Panc1 (cell line): ENCODE results near the gene GMDS. TPM values are rescaled to one million over a fixed set of nuclear protein-coding genes. Genes with fewer than 3 reads are reported as not detected.

Source experiments
- ATAC-seq: fragments of 200-7000 bp; cut with Tn5 transposase; 2 replicates; pipeline ENCODE4 v1.9.1; 2020; ENCODE audit warnings: mild to moderate bottlenecking, moderate library complexity
- BruUV-seq: library from RNA; stranded (reverse); fragments of 400-500 nt; replicated peaks from 2 replicates; lab custom pipeline; 2021; lab: Mats Ljungman, UMichigan
- CTCF ChIA-PET: fragments of 300-600 bp; sonication (Branson Sonifier 250); formaldehyde crosslinking; loops from one replicate; lab custom pipeline; 2022; ENCODE audit warnings: antibody characterized with exemption; lab: Charles Lee
- POLR2A ChIA-PET: fragments of 300-600 bp; sonication (Branson Sonifier 250); formaldehyde crosslinking; loops from one replicate; lab custom pipeline; 2022; ENCODE audit warnings: antibody characterized with exemption; lab: Charles Lee
- DNase-seq: peaks from one replicate; pipeline ENCODE4 v3.0.0-alpha.2; 2010; ENCODE audit warnings: low read depth, low spot score
- H3K27ac ChIP-seq: 2 replicates; pipeline ENCODE4 v1.5.1; 2011; ENCODE audit warnings: mild to moderate bottlenecking, low read length, inconsistent platforms
- H3K27me3 ChIP-seq: fragments of 200-500 bp; sonication (Bioruptor generic); 2 replicates; pipeline ENCODE4 v1.6.0; 2014; ENCODE audit warnings: low read length, inconsistent platforms; ENCODE audit not compliant: control insufficient read depth, insufficient read depth
- H3K36me3 ChIP-seq: fragments of 200-500 bp; sonication (Bioruptor generic); 2 replicates; pipeline ENCODE4 v1.5.1; 2014; ENCODE audit warnings: inconsistent platforms, mild to moderate bottlenecking, low read length, moderate library complexity; ENCODE audit not compliant: control insufficient read depth, insufficient read depth
- H3K4me1 ChIP-seq: 2 replicates; pipeline ENCODE4 v1.5.1; 2011; ENCODE audit warnings: inconsistent platforms, mild to moderate bottlenecking, low read length, moderate library complexity; ENCODE audit not compliant: control insufficient read depth, insufficient read depth
- H3K4me3 ChIP-seq, 2 experiments: 2 replicates each; pipeline ENCODE4 v1.5.1; 2011 to 2012; ENCODE audit warnings: low read depth in 2 of 2, low read length in 2 of 2, mild to moderate bottlenecking in 2 of 2, inconsistent platforms in 1 of 2, moderate library complexity in 1 of 2
- H3K9me3 ChIP-seq: fragments of 200-500 bp; sonication (Bioruptor generic); 2 replicates; pipeline ENCODE4 v1.5.1; 2014; ENCODE audit warnings: low read depth, mild to moderate bottlenecking, inconsistent platforms, low read length, moderate library complexity; ENCODE audit not compliant: control insufficient read depth, insufficient read depth
- CTCF ChIP-seq: fragments of 450-650 bp; IDR thresholded peaks from 2 replicates; pipeline ENCODE4 v1.5.1; 2017; ENCODE audit warnings: mild to moderate bottlenecking
- POLR2AphosphoS5 ChIP-seq: IDR thresholded peaks from 2 replicates; pipeline ENCODE4 v1.6.1; 2012; ENCODE audit warnings: mild to moderate bottlenecking, low read depth, low read length, moderate library complexity
- SIN3A ChIP-seq: IDR thresholded peaks from 2 replicates; pipeline ENCODE4 v1.6.1; 2012; ENCODE audit warnings: low read depth, mild to moderate bottlenecking, low read length, moderate library complexity, borderline replicate concordance; ENCODE audit not compliant: insufficient read depth
- TCF7L2 ChIP-seq: IDR thresholded peaks from 2 replicates; pipeline ENCODE4 v1.6.1; 2011; ENCODE audit warnings: mild to moderate bottlenecking, low read depth, low read length, inconsistent platforms
- in situ Hi-C: cut with HindIII; loops from 2 replicates; pipeline ENCODE4 v1.10.0; 2016; ENCODE audit warnings: low sequenced_read_pairs, low pct_unique_long_range_greater_than_20kb
- intact Hi-C: fragments of 100-400 bp; cut with micrococcal nuclease; formaldehyde crosslinking; loops from one replicate; pipeline ENCODE4 v1.10.0; 2022; ENCODE audit not compliant: unreplicated experiment
- total RNA-seq: library from RNA; stranded (reverse); gene quantifications from one replicate; pipeline ENCODE4 v1.2.1, GENCODE V29; 2021; ENCODE audit not compliant: unreplicated experiment
- TF ChIP-seq, protein P1 (sequence below), 2 experiments: IDR thresholded peaks; 2 replicates each; pipeline ENCODE4 v1.6.1; 2011 to 2012; ENCODE audit warnings: low read depth in 2 of 2, control low read depth in 1 of 2, low read length in 1 of 2, mild to moderate bottlenecking in 1 of 2, moderate library complexity in 1 of 2; ENCODE audit not compliant: insufficient read depth in 1 of 2

GMDS gene
- total RNA-seq, 1 experiment from 2014 or later: 9.8 TPM

DNA sequence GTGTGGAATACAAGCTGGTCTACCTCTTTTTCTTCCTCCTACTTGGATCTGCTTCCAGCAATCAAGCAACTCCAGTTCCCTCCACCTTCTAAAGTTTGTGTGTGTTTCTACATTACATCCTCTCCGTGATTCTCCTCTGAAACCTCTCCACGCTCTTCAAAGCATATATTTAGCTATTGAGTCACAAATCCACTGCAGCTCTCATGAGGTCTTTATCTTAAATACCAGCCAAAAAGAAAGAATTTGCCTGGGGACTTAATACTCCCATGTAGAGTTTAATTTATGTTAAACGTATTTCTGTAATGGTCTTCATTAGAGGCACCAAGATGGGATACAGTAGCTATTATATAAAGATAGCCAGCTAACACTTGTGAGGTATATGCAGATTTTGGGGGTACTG lies 557.0 kb downstream of the GMDS start:
- intact Hi-C loops (loop anchor here (5.0 kb wide), 1 partner anchor 86 kb away; no protein-coding TSS in a partner anchor), in situ Hi-C loops (no loop called here)
- no peaks in the 10 kb centered on the region for H3K36me3 ChIP-seq
- no peak for DNase-seq
- CTCF ChIA-PET: no interaction called here
- no peak for ATAC-seq
- TF ChIP-seq, protein P1, sequence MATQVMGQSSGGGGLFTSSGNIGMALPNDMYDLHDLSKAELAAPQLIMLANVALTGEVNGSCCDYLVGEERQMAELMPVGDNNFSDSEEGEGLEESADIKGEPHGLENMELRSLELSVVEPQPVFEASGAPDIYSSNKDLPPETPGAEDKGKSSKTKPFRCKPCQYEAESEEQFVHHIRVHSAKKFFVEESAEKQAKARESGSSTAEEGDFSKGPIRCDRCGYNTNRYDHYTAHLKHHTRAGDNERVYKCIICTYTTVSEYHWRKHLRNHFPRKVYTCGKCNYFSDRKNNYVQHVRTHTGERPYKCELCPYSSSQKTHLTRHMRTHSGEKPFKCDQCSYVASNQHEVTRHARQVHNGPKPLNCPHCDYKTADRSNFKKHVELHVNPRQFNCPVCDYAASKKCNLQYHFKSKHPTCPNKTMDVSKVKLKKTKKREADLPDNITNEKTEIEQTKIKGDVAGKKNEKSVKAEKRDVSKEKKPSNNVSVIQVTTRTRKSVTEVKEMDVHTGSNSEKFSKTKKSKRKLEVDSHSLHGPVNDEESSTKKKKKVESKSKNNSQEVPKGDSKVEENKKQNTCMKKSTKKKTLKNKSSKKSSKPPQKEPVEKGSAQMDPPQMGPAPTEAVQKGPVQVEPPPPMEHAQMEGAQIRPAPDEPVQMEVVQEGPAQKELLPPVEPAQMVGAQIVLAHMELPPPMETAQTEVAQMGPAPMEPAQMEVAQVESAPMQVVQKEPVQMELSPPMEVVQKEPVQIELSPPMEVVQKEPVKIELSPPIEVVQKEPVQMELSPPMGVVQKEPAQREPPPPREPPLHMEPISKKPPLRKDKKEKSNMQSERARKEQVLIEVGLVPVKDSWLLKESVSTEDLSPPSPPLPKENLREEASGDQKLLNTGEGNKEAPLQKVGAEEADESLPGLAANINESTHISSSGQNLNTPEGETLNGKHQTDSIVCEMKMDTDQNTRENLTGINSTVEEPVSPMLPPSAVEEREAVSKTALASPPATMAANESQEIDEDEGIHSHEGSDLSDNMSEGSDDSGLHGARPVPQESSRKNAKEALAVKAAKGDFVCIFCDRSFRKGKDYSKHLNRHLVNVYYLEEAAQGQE (IDR thresholded peaks at IDR 0.05; ENCODE audit: insufficient read depth in 1 of 2, low read depth in 2 of 2, low read length in 1 of 2): no peak
- TF ChIP-seq TCF7L2: no peak
- no peaks in the 10 kb centered on the region for H3K4me1 ChIP-seq
- POLR2A ChIA-PET: no interaction called here
- H3K27ac ChIP-seq: no peak overlapping the region
- no TSS peak for BruUV-seq
- no peaks in the 10 kb centered on the region for H3K27me3 ChIP-seq
- H3K9me3 ChIP-seq: 0 out of 2 replicates have a peak, but pooled peaks cover 2% of the 10 kb centered on the region
- H3K4me3 ChIP-seq: no peak overlapping the region

DNA sequence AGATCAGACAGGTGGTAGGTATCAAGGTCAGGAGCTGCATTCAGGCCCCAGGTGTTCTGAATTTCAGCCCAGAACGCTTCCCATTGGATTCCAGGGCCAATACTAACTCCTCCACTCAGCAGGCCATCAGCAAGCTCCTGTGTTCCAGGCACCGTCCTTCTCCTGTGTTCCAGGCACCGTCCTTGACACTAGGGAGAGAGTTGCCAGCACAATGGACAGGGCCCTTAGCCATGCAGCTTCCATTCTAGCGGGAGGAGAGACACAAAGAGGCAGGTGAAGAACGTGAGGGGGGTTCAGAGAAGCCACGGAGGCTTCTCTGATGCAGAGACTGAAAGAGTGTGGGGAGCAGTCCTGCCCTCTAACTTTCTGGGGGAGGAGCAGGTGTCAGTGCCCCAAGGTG lies 558.0 kb downstream of the GMDS start:
- ATAC-seq (no peak), DNase-seq (no peak)
- CTCF ChIA-PET: interaction anchor here (0.6 to 1.0 kb wide), 3 partner anchors 14 to 91 kb away, joined by 3 to 4 read pairs (median 3); no protein-coding TSS in a partner anchor
- no peak overlapping the region for H3K4me3 ChIP-seq
- no peaks in the 10 kb centered on the region for H3K27me3 ChIP-seq
- intact Hi-C loops: loop anchor here (5.0 kb wide), 1 partner anchor 85 kb away; no protein-coding TSS in a partner anchor
- POLR2A ChIA-PET: interaction anchor here (0.6 kb wide), 1 partner anchor 11 kb away, joined by 3 read pairs; no protein-coding TSS in a partner anchor
- in situ Hi-C loops: no loop called here
- no peaks in the 10 kb centered on the region for H3K36me3 ChIP-seq
- H3K4me1 ChIP-seq: no peaks in the 10 kb centered on the region
- H3K9me3 ChIP-seq: 0 out of 2 replicates have a peak, but pooled peaks cover under 1% of the 10 kb centered on the region
- TF ChIP-seq SIN3A (no peak), TCF7L2 (no peak), CTCF (no peak), POLR2AphosphoS5 (no peak)
- TF ChIP-seq, protein P1 (IDR thresholded peaks at IDR 0.05; ENCODE audit: insufficient read depth in 1 of 2, low read depth in 2 of 2, low read length in 1 of 2): no peak
- no peak overlapping the region for H3K27ac ChIP-seq
- BruUV-seq: no TSS peak
